KMS-11 (cell line): ENCODE data around the gene PCYOX1L.
"Not testable (repeated sequence)": the region's sequence is repeated elsewhere in the genome, so short reads cannot be mapped to it uniquely, and the experiment has no call there.

Source experiments
- H2AFZ ChIP-seq: fragments of 200-600 bp; sonication (generic); 2 replicates; pipeline ENCODE4 v1.6.1; 2016; ENCODE audit warnings: antibody characterized with exemption, mixed run types, low read depth
- H3K27ac ChIP-seq: fragments of 200-600 bp; sonication (generic); 2 replicates; pipeline ENCODE4 v1.6.1; 2016; ENCODE audit warnings: mild to moderate bottlenecking, mixed run types
- H3K27me3 ChIP-seq: fragments of 200-600 bp; sonication (generic); 2 replicates; pipeline ENCODE4 v1.6.1; 2017; ENCODE audit warnings: mild to moderate bottlenecking, low read depth, mixed run types, moderate library complexity; ENCODE audit not compliant: insufficient read depth
- H3K36me3 ChIP-seq: fragments of 200-600 bp; sonication (generic); 2 replicates; pipeline ENCODE4 v1.6.1; 2017; ENCODE audit warnings: mild to moderate bottlenecking, mixed run types; ENCODE audit not compliant: insufficient read depth
- H3K4me1 ChIP-seq: fragments of 200-600 bp; sonication (generic); 2 replicates; pipeline ENCODE4 v1.6.1; 2016; ENCODE audit warnings: mild to moderate bottlenecking, low read depth, mixed run types; ENCODE audit not compliant: poor library complexity, severe bottlenecking
- H3K4me2 ChIP-seq: fragments of 200-600 bp; sonication (generic); 2 replicates; pipeline ENCODE4 v1.7.0; 2016; ENCODE audit warnings: mild to moderate bottlenecking, mixed run types
- H3K4me3 ChIP-seq: fragments of 200-600 bp; sonication (generic); IDR thresholded peaks from 2 replicates; pipeline ENCODE4 v1.6.1; 2017; ENCODE audit warnings: low read depth, low read length, mixed read lengths; ENCODE audit not compliant: insufficient read depth
- H3K79me2 ChIP-seq: fragments of 200-600 bp; sonication (generic); 2 replicates; pipeline ENCODE4 v1.6.1; 2016; ENCODE audit warnings: low read depth, mixed run types; ENCODE audit not compliant: insufficient read depth
- H3K9ac ChIP-seq: fragments of 200-600 bp; sonication (generic); 2 replicates; pipeline ENCODE4 v1.6.1; 2016; ENCODE audit warnings: mild to moderate bottlenecking, mixed run types
- H4K20me1 ChIP-seq: fragments of 200-600 bp; sonication (generic); 2 replicates; pipeline ENCODE4 v1.6.1; 2016; ENCODE audit warnings: mild to moderate bottlenecking, mixed run types; ENCODE audit not compliant: insufficient read depth
- CTCF ChIP-seq: fragments of 200-600 bp; sonication (generic); conservative IDR thresholded peaks from 2 replicates; pipeline ENCODE4 v1.6.1; 2017; ENCODE audit warnings: low read depth, mild to moderate bottlenecking, antibody characterized with exemption, low read length, moderate library complexity, mixed read lengths

The PCYOX1L gene

GRCh38 chr5:149387081-149387631 is 29.3 kb downstream of the PCYOX1L start:
- Histone ChIP-seq H3K36me3 (no peaks in the 10 kb centered on the region), H3K4me1 (no peaks in the 10 kb centered on the region), H3K27me3 (no peaks in the 10 kb centered on the region), H3K79me2 (no peaks in the 10 kb centered on the region), H3K27ac (no peak overlapping the region), H4K20me1 (no peaks in the 10 kb centered on the region), H2AFZ (no peak overlapping the region), H3K4me2 (no peak overlapping the region), H3K9ac (no peak overlapping the region), H3K4me3 (no peak overlapping the region)
- TF ChIP-seq CTCF = no peak

GRCh38 chr5:149387982-149388381 is 30.1 kb downstream of the PCYOX1L start:
- Histone ChIP-seq H3K4me3 (no peak overlapping the region), H3K9ac (no peak overlapping the region), H3K4me2 (no peak overlapping the region), H3K27ac (no peak overlapping the region), H3K36me3 (no peaks in the 10 kb centered on the region), H2AFZ (no peak overlapping the region), H3K27me3 (no peaks in the 10 kb centered on the region), H4K20me1 (no peaks in the 10 kb centered on the region), H3K79me2 (no peaks in the 10 kb centered on the region), H3K4me1 (no peaks in the 10 kb centered on the region)
- no peak for TF ChIP-seq CTCF

- Histone ChIP-seq H3K27me3 (no peaks in the 10 kb centered on the region), H3K4me3 (no peak overlapping the region), H2AFZ (no peak overlapping the region), H3K4me1 (no peaks in the 10 kb centered on the region), H3K36me3 (no peaks in the 10 kb centered on the region), H3K79me2 (no peaks in the 10 kb centered on the region), H3K27ac (no peak overlapping the region), H3K9ac (no peak overlapping the region), H3K4me2 (no peak overlapping the region), H4K20me1 (no peaks in the 10 kb centered on the region)
- no peak for TF ChIP-seq CTCF
Observed at GRCh38 chr5:149388498-149389190, 30.8 kb downstream of the PCYOX1L start.

GRCh38 chr5:149389552-149390495 is 32.0 kb downstream of the PCYOX1L start:
- H2AFZ ChIP-seq = no peak overlapping the region
- no peak for TF ChIP-seq CTCF

GRCh38 chr5:149391076-149391475 is 33.2 kb downstream of the PCYOX1L start:
- not testable (repeated sequence) for H3K79me2 ChIP-seq, H3K9ac ChIP-seq, H3K27ac ChIP-seq, H3K4me2 ChIP-seq, H3K36me3 ChIP-seq, H3K4me3 ChIP-seq, H4K20me1 ChIP-seq, H3K4me1 ChIP-seq, H3K27me3 ChIP-seq, H2AFZ ChIP-seq

More at GRCh38 chr5:149389552-149390495, 32.0 kb downstream of the PCYOX1L start:
- Histone ChIP-seq H4K20me1 (no peaks in the 10 kb centered on the region), H3K4me3 (no peak overlapping the region), H3K9ac (no peak overlapping the region), H3K4me2 (no peak overlapping the region), H3K27me3 (no peaks in the 10 kb centered on the region), H3K36me3 (no peaks in the 10 kb centered on the region), H3K79me2 (no peaks in the 10 kb centered on the region), H3K27ac (no peak overlapping the region), H3K4me1 (no peaks in the 10 kb centered on the region)
